Endothelial cell of umbilical vein (primary cell): ENCODE measurements around the gene KCNC1.
A peak's percentile ranks its signal among the peaks of the same experiment; 100 is the strongest.

Source experiments
- CTCF ChIP-seq, 2 donors: IDR thresholded peaks; 1 replicate in 1 of 2; 2 replicates in 1 of 2; pipeline ENCODE4 v1.5.1; 2011; ENCODE audit warnings: low read length in 2 of 2, mild to moderate bottlenecking in 2 of 2, moderate library complexity in 2 of 2, control low read depth in 1 of 2, inconsistent platforms in 1 of 2, low read depth in 1 of 2; ENCODE audit not compliant: insufficient read depth in 1 of 2; ENCODE audit errors: extremely low read depth in 1 of 2
- EZH2 ChIP-seq: IDR thresholded peaks from 2 replicates; pipeline ENCODE4 v1.6.1; 2012; ENCODE audit warnings: borderline replicate concordance, low read depth, mild to moderate bottlenecking, moderate library complexity, low read length, inconsistent platforms; ENCODE audit not compliant: severe bottlenecking
- POLR2A ChIP-seq: IDR thresholded peaks from 2 replicates; pipeline ENCODE4 v1.6.1; 2012; ENCODE audit warnings: low read depth, mild to moderate bottlenecking, control low read depth, low read length
- POLR2AphosphoS5 ChIP-seq: IDR thresholded peaks from 2 replicates; pipeline ENCODE4 v1.6.1; 2012; ENCODE audit warnings: low read depth, mild to moderate bottlenecking, control low read depth, low read length, moderate library complexity; ENCODE audit not compliant: insufficient read depth

- no peak for TF ChIP-seq CTCF (IDR thresholded peaks at IDR 0.05; ENCODE audit: extremely low read depth in 1 of 2, insufficient read depth in 1 of 2, low read depth in 1 of 2, low read length in 2 of 2)
- TF ChIP-seq EZH2: peak; percentile 64
- no peak for TF ChIP-seq POLR2A
- no peak for TF ChIP-seq POLR2AphosphoS5
These were observed 38.8 kb upstream of the KCNC1 start for GRCh38 chr11:17695454-17696441.
